ENCODE results near the gene KCNK3.
A peak's percentile ranks its signal among the peaks of the same experiment; 100 is the strongest.

The KCNK3 gene

DNA sequence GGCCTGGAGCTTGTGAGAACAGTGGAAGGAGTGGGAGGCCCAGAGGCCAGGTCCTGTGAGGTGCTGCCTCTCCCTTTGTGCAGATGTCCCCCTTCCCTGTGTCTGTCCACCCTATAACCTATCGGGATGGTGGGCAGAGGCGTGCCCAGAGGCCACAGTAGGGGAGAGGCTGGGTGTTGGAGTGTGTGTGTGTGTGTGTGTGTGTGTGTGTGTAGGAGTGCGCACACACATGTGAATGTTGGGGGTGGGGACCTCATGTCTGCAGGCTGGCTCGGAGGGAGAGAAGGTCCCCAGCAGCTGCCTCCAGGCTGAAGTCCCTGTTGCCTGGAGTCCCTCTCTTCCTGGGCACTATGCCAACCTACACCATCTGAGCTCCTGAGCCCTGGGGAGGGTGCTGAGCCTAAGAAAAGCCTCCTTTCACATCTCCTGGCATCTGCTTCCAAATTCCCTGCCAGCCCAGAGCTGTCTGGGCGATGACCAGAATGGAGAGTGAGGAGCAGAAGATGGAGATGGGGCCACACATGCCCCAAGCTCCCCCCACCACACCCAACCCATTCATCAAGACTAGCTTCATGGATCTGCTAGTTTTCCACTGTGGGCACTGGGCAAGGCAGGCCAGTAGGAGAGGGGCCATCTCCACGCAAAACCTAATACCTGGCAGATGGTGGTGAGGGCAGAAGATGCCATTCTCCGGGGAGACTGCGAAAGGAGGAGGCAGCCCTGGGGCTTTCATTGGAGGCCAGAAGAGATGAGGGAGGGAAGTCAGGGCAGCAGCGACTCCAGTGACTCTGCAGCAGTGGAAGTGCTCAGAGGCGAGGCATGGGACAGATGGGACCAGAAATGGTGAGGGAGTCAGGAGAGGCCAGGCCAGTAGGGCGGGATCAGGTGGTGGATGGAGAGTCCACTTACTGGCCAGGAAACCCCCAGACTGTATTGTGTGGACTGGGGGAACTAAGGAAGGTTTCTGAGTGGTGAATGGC, 20.3 kb downstream of the KCNK3 start:
- no peak for DNase-seq (ENCODE audit: low spot score)

DNA sequence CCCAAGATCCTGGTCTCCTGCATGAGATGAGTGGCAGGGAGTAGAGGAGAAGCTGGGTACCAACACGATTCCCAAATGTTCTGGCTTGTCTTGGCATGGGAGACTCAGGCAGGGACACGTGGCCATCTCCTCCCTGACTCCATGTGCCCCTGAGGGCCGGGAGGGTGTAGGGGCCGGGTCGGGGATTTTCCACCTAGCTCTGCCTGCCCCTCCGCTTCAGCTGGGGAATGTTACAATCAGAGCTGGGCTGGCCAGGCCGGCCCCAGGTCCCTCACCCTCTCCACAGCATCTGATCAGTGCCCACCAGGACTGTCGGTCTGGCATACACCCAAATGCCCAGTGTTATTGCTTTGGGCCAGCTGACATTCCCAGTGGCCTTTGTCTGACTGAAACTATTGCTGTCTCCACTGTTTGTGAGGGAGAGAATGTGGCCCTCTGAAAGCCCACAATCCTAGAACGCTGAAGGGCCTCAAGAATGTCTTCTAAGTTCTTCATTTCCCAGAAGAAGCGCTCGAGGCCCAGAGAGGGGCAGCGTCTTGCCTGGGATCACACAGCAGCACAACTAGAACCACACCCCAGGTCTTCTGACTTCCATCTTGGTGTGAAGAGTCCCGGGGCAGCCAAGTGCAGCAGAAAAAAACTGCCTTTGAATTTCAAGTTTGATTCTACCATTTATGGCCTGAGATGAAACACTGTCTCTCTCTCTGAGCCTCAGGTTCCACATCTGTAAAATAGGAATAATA, 23.2 kb downstream of the KCNK3 start:
- DNase-seq (ENCODE audit: low spot score), result no peak

DNA sequence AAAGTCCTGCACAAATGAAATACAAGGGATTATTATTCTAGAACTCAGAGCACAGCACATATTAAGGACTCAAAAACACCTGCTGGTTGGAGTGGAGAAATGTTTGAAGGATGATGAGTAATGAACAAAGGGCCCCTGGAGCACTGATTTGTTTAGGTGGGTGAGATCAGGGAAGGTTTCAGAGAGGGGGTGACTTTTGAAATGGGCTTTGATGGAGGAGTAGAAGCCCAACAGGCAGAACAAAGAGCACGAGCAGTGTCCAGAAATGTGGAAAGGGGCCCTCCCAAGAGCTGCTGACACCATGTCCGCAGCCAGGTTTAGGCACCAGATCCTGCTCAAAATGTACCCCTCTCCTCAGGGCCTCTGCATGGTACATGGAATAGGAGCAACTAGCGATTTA, 23.8 kb downstream of the KCNK3 start:
- no peak for DNase-seq (ENCODE audit: low spot score)

DNA sequence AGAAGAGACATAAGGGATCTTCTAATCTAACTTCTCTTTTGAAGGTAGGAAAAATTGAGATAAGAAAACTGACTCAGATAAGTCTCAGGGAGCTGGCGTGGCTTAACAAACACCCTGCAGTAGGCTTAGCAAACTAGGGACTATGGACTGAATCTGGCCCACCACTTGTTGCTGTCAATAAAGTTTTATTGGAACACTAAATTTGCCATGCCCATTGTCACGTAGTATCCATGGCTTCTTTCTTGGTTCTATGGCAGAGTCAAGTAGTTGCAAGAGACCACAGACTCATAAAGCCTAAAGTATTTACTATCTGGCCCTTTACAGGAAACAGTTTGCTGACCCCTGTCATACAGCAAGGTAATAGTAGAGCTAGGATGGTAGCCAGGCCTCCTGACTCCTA, 24.2 kb downstream of the KCNK3 start:
- DNase-seq (ENCODE audit: low spot score), result no peak

DNA sequence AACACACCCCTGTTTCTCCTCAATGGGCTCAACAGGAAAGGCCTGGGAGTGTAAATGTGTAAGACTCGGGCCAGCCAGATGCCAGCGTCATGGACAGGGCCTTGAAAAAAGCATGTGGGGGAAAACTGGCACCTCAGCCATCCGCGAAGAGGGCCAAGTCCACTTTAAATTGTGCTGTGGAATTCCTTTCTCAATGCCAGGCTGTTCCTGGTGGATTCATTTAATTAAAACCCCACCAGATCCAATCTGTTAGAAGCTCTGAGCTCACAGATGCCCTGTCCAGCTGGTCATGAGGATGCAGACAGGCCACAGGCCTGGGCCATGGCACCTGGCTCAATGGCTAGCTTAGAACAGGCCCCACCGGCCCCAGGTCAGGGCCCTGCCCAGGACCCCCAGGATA, 24.8 kb downstream of the KCNK3 start:
- no peak for DNase-seq (ENCODE audit: low spot score)

DNA sequence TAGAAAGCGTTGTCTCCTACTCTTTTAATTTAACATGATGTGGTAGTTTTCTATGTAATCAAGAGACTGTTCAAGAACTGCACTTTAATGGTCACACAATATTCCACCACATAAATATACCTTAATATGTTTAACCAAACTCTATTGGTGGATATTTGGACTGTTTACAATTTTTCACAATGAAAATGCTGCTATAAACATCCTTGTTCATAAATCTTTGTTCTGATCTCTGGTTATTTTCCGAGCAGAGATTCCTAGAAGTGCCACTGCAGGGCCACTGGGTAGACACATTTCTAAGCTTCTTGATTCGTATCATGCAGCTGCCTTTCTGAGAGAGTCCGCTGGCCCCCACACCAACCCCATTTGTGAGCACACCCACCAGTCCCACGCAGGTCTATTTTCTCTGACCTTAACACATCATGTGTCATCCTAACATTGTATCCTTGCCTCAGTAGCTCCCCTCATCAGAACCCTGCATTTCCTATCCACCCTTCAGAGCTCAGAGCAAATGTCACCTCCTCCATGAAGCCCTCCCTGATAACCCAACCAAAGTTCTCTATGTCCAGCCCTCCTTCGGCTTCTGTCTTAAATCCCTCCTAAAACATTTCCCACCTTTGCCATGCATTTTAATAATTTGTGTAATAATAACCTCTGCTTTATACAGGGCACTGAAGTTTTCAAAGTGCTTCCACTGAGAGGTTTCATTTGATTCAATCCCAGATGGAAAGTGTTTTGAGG, 26.6 kb downstream of the KCNK3 start:
- DNase-seq (ENCODE audit: low spot score), result no peak

DNA sequence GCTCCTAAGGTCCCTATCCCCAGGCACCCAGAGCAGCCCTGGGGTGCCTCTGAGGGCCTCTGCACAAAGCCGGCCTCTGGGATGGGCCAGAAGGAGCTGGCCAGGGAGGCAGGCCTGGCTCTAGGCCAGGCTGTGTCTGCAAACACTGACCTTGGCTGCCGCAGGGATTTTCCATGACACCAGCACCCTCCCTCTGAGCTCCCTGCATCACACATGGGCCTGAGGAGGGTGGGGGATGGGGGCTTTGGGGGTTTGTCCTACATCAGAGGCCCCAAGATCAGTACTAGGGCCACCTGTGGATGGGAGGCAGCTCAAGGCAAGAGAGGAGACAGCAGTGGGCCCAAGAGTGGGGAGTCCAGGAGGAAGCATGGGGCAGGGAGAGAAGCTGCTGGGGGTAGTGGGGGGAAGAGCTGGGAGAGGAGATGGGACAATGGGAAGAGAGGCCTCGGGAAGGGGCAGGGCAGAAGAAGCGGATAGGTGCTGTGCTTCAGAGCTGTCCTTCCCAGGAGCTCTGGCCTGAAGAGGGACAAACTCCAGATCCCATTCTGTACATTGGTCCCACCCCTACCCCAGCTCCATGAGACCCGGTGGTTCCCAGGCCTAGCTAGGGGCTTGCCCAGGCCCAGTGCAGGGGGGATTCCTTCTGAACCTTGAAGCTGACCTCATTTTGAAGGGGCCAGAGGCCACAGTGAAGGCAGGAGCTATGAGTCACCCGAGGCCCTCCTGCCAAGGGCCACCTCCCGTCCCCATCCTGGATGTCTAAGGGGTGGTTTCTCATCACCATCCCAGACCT, 28.0 kb downstream of the KCNK3 start:
- no peak for DNase-seq (ENCODE audit: low spot score)

DNA sequence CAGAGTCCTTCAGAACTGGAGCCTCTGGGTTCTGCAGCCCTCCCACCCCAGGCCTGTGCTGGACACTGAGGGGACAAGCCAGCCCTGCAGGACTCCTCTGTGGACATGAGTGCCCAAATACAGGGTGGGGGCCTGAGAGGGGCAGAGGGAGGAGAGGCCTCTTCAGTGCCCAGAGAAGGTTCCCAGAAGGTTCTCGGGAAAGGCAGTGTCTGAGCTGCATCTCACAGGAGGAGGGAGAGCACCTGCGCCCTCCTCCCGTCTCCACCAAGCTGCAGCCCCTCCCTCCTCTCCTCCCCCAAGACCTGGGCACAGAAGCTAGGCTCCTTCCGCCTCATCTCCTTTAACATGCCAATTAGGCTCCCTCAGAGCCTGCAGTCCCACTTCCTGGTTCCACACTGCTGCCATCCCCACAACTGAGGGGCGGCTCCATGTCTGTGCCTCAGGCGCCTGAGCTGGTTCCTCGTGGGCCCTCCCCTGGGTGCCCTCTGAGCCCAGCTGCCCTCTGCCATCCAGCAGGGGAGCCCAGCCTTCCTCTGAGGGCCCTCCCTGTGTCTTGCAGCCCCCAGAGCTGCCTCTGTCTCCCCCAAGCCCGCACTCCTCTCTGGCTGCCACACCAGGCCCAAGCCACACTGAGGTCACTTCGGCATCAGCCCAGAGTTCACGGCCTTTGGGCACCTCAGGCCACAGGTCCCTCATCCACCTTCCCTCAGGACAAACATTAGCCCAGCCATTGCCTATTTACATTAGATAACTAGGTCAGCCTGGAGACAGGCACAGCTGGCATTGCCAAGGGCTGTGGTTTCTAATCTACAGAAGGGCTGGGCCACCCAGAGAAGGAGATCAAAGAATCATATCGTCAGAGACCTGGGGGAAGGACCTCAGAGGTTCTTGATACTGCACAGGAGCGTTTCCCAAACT, 28.9 kb downstream of the KCNK3 start:
- DNase-seq (ENCODE audit: low spot score), result peak; percentile 67

DNA sequence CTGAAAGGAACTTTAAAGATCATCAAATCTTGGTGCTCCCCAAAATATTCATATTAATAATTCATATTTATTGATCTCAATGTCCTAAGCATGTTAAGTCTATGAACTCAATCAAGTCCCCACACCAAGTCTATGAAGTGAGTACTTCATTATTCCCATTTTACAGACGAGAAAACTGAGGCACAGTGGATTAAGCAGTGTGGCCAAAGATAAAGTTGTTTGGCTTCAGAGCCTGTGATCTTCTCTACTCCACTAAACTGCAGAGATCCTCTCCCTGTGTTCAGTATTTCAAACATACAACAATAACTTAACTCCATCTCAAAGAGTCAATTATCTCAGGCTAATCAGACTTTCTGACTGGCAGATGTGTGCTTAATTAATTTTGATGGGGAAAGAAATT, 29.8 kb downstream of the KCNK3 start:
- DNase-seq (ENCODE audit: low spot score), result no peak

DNA sequence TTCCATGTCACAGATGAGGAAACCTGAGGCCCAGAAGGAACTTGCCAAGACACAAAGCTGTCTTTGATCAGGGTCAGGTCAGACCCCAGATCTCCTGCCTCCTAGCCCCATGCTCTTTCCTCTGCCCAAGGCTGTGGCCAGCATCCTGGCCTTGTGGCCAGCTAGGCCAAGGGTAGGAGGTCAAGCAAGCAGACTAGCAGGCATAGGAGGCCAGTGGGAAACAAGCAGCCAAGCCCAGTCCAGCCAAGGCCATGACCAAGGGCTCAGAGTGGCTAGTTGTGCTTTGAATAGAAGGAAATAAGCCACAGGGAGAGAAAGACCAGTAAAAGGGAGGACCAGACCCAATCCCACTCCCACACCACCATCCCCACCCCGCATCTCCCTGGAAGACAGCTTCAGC, 30.4 kb downstream of the KCNK3 start:
- no peak for DNase-seq (ENCODE audit: low spot score)

DNA sequence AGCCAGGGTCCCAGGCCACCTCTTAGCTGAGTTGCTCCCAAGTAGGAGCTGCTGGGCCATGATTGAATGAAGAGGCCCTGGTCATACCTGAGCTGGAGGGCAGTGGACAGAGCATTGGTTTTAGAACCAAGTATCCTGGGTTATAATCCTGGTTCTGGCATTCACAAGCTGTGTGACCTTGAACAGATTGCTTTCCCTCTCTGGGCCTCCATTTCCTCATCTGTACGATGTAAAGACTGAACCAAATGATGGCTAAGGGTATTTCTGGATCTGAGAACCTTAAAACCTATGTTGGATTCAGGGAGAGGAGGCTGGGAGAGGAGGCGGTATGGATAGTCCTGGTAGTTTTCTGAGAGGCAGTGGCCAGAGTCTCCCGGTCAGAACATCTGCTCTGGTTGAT, 31.0 kb downstream of the KCNK3 start:
- no peak for DNase-seq (ENCODE audit: low spot score)

DNA sequence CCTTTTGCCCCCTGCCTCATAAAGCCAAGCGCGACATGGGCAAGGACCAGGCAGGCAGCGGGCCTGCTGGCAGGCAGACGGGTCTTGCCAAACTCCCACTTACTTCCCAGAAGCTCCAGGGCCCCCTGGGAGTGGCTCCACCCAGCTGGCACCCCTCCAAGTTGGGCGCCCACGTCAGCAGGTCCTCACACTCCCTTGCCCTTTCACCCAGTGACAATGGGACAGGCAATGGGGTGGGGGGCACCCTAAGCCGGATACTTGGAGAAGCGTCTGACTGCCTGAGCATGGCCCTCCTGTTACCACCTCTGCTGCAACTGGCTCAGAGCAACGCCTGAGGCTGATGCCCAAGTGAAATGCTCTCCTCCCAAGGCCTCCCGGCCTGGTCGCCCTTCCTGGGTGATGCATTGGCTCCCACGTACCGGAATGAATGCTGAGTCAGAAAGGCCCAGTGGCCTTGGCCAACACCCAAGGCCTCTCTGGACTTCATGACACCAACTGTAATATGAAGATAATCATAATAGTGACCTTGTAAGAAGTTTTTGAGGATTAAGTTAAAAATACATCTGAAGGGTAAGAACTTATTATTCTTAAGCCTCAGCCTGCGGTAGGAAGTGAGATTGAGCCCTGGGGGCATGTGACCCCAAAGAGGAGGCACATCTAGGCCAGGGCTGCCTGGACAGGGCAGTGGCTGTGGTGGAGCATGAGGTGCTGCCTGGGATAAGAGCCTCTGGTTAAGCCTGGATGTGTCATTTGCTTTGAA, 31.6 kb downstream of the KCNK3 start:
- peak; percentile 57 for DNase-seq (ENCODE audit: low spot score)

DNA sequence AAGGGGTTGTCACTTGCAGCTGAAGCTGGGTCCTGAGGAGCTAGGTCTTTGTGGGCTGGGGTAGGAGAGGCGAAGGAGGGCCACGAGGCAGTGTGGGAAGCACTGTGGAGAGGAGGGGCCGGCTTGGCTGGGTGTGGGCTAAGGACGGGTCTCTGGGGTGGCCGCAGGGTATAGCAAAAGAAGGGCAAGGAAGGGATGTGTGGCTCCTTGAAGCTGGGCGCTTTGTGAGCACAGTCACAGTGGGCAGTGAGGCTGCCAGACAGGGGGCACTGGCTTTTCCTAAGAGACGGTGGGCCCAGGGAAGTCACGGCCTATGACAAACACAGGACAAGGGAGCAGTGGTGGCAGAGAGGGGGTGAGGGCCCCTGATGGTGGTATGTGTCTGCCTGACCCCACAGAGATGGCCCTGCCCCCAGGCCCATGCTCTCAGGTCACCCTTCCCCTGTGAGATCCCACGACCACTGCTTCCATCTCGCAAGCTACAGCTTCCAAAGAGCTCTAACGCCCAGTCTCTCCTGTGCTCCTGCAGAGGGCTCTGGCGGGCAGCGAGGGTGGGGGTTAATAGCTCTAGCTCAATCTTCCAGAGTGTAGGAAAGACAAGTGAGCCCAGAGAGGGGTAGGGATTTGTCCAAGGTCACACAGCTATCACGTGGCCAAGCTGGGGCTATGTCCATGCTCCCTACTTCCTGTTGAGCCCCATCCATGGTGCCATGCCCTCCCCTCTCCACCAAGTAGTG, 32.4 kb downstream of the KCNK3 start:
- DNase-seq (ENCODE audit: low spot score), result no peak

DNA sequence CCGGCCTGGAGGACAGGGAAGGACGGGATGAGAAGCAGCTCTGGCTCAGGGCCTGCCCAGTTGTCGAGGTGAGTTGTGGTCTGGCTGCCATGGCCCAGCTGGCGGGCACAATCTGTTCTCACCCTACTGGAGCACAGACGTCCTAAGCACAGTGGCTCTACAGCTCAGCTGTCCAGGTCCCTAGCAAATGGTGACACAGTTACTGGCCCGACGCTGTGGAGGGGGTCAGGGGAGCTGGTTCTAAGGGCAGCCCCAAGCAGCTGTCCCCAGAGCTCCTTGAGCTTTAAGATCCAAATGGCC, 32.9 kb downstream of the KCNK3 start:
- no peak for DNase-seq (ENCODE audit: low spot score)

DNA sequence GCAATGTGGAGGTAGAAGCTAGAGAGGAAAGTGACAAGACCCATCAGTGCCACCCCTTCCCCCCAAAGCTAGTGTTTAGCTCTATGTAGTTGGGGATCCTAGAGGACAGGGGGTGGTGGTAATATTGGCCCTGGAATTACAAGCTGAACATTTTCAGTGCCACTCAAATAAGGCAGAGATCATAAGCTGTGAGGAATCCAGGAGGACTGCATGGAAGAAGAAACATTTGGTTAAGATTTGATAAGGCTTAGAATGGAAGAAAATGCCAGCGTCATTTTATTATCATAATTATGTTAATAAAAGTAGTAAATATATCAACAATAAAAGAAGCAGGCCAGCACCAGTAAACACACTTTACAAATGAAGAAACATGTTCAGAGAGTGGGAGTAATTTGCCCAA, 33.7 kb downstream of the KCNK3 start:
- DNase-seq (ENCODE audit: low spot score), result no peak

DNA sequence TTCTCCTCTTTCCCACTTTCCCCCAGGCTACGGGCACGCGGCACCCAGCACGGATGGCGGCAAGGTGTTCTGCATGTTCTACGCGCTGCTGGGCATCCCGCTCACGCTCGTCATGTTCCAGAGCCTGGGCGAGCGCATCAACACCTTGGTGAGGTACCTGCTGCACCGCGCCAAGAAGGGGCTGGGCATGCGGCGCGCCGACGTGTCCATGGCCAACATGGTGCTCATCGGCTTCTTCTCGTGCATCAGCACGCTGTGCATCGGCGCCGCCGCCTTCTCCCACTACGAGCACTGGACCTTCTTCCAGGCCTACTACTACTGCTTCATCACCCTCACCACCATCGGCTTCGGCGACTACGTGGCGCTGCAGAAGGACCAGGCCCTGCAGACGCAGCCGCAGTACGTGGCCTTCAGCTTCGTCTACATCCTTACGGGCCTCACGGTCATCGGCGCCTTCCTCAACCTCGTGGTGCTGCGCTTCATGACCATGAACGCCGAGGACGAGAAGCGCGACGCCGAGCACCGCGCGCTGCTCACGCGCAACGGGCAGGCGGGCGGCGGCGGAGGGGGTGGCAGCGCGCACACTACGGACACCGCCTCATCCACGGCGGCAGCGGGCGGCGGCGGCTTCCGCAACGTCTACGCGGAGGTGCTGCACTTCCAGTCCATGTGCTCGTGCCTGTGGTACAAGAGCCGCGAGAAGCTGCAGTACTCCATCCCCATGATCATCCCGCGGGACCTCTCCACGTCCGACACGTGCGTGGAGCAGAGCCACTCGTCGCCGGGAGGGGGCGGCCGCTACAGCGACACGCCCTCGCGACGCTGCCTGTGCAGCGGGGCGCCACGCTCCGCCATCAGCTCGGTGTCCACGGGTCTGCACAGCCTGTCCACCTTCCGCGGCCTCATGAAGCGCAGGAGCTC, 35.4 kb downstream of the KCNK3 start:
- DNase-seq (ENCODE audit: low spot score), result no peak

DNA sequence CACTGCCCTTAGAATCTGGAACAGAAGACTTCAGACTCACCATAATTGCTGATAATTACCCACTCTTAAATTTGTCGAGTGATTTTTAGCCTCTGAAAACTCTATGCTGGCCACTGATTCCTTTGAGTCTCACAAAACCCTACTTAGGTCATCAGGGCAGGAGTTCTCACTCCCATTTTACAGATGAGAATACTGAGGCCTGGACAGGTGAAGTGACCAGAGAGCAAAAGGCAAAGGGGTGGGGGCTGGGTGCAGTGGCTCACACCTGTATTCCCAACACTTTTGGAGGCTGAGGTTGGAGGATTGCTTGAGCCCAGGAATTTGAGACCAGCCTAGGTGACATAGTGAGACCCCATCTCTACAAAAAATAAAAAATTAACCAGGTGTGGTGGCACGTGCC, 36.8 kb downstream of the KCNK3 start:
- no peak for DNase-seq (ENCODE audit: low spot score)
